Astrocyte of the spinal cord (primary cell): Measurements from ENCODE around the gene GSC.

Source experiments
- DNase-seq: peaks from one replicate; pipeline ENCODE4 v3.0.0; 2011; ENCODE audit warnings: low read depth, low spot score
- H3K4me3 ChIP-seq: 2 replicates; pipeline ENCODE4 v1.5.1; 2011; ENCODE audit warnings: low read depth, mild to moderate bottlenecking, low read length, moderate library complexity
- in situ Hi-C: cut with HindIII; loops from 2 replicates; pipeline ENCODE4 v1.10.0; 2017; ENCODE audit warnings: low sequenced_read_pairs
- TF ChIP-seq, protein P1 (sequence below): IDR thresholded peaks from 2 replicates; pipeline ENCODE4 v1.5.1; 2012; ENCODE audit warnings: low read depth, mild to moderate bottlenecking, low read length, inconsistent platforms

GSC gene

DNA sequence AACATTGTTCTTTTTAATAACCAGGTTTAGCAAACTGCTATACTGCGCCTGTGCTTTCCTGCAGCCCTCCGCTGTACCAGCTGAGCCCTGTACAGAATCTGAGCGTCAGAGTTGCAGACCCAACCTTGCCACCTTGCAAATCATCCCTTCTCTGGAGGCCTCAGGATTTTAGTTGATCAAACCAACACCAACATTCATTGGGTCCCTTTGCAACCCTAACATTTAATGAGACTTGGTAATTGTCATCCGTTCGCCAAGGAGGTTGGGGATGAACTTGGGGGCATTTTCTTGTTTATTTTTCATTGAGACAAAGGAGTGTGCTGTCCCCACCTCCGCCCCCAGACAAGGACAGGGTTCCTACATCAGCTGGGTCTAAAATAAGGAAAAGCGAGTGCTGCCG is 2.6 kb upstream of the GSC start:
- in situ Hi-C loops = no loop called here
- no peak for DNase-seq
- H3K4me3 ChIP-seq = no peak overlapping the region
- TF ChIP-seq, protein P1, sequence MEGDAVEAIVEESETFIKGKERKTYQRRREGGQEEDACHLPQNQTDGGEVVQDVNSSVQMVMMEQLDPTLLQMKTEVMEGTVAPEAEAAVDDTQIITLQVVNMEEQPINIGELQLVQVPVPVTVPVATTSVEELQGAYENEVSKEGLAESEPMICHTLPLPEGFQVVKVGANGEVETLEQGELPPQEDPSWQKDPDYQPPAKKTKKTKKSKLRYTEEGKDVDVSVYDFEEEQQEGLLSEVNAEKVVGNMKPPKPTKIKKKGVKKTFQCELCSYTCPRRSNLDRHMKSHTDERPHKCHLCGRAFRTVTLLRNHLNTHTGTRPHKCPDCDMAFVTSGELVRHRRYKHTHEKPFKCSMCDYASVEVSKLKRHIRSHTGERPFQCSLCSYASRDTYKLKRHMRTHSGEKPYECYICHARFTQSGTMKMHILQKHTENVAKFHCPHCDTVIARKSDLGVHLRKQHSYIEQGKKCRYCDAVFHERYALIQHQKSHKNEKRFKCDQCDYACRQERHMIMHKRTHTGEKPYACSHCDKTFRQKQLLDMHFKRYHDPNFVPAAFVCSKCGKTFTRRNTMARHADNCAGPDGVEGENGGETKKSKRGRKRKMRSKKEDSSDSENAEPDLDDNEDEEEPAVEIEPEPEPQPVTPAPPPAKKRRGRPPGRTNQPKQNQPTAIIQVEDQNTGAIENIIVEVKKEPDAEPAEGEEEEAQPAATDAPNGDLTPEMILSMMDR = no peak

DNA sequence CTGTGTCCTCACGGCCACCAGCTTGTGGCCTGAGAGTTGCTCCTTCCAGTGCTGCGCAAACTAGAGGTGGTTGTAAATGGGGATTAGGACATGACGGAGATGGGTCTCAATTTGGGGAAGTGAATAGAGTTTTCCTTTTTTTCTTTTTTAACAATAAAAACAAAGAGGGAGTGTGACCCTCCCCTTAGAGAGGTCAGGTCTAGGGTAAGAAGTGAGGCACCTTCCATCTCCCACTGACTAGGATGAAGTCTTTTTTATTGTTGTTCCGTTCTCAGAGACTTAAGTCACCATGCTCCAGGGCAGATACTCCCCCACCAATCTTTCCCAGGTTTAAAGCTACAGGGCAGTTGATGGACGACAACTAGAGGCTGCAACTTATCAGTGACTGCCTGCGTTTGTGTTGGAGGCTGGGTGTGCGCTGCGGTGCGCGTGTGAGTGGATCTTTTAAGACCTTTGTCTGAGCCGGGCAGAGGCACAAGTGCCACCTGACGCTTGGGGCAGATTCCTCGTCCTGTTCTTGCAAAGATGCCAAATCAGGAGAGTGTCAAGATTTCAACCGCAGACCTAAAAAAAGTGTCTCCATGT is 2.1 kb upstream of the GSC start:
- TF ChIP-seq, protein P1 = no peak
- DNase-seq = no peak
- in situ Hi-C loops = no loop called here
- no peak overlapping the region for H3K4me3 ChIP-seq

DNA sequence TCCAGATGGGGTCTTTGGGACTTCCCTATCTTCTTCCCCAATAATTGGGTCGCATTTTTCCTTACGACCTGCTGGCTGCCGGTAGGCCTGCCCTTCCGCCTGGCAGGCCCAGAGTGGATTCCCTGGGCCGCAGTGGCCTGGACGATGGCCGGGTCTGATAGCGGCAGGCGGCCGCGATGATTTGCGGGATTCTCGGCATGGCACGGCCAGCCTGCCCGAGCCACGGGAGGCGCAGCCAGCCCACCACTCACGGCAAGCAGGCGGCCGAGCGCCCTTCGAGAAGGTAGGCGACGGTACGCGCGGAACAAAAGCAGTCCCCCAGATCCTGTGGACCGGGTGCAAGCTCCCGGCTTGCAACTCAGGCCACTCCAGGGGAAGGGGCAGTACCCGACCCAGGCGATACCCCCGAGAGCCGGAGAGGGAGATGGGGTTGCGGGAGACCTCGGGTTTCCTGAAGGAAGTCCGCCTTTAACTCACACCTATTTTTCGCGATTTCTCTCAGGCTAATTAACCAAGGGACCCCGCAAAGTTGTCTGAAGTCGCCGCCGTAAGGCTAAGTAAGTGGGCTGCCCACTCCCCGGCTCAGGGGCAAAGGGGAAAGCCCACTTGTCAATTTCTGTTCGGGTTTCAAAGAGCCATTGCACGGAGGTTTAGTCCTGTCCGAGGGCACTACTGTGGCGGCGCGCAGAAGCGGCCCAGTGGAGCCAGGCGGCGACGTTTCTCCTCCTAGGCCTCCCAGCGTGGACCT is 1.4 kb upstream of the GSC start:
- TF ChIP-seq, protein P1 = no peak
- in situ Hi-C loops = no loop called here
- DNase-seq = no peak
- H3K4me3 ChIP-seq = no peak overlapping the region

DNA sequence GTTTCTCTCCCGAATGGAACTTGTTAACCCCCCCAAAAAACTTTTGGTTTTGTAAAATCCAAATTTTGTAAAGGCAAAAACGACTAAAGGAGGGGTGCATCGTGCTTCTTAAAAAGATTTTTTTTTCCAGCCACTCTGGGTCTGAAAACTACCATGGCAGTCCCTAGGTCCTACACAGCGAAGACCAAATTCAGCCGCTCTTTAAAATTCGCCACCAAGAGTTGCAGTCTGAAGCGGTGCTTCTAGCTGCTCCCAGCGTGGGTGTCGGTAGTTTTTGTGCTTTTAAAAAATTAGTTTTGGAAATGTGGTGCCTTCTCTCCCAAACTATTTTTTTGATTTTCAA is 873 bp upstream of the GSC start:
- in situ Hi-C loops = no loop called here
- TF ChIP-seq, protein P1 = no peak
- DNase-seq = no peak
- no peak overlapping the region for H3K4me3 ChIP-seq

DNA sequence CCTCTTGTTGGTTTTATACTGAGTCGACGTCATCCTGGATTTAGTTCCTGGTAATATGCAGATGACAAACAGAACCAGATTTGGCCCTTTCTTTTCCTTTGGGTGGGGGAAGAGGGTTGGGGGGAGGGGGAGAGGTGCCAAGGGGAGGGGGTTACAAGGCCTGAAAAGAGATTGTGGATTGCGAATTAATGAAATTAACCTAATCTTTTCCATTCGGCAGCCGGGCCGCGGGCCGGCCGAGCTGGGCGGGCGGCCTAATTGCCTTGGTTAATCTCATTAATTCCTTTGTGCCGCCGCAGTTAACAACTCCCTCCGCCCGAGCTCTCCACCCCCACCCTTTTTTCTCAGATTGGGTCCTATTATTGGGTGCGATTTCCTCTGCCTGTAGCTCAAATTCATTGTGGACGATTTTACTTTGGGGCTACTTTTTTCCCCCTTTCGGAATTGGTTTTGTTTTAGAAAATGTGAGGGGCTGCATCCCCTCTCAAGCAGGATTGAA is 387 bp upstream of the GSC start:
- in situ Hi-C loops = no loop called here
- no peak for DNase-seq
- H3K4me3 ChIP-seq = peak overlapping the region; percentile 32
- TF ChIP-seq, protein P1 = no peak

DNA sequence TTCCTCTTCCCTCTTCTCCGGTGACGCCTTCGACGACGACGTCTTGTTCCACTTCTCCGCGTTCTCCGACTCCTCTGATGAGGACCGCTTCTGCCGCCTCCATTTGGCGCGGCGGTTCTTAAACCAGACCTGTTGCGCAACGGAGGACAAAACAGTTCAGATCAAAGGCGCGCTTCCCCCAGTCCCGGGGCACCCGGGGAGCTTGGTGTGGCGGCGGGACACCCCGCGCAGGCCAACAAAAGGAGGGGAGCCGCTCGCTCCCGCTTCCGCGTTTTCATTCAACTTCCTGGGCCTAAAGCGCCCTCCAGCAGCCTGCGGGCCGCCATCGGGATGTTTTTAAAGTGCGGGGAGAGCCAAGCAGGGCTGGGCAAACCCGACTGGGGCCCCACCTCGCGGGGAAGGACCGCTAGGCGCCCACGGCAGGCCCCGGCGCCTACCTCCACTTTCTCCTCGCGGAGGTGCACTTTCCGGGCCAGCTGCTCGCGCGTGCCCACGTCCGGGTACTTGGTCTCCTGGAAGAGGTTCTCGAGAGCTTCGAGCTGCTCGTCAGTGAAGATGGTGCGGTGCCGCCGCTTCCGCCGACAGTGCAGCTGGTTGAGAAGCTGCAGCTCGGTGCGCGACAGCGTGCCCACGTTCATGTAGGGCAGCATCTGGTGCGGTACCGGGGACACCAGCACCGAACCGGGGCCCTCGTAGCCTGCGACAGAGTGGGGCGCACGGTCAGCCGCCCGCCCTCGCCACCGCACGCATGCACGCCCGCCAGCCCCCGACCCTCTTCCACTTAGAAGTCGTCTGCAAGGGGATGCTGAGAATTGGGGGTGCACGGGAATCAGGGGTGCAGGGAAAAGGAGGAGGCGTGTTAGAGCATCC is 1.2 kb downstream of the GSC start:
- H3K4me3 ChIP-seq = no peak overlapping the region
- DNase-seq = no peak
- TF ChIP-seq, protein P1 = no peak
- in situ Hi-C loops = no loop called here
